NCI-H524 treated with DMSO at 0.1 percent for 48 hours (cell line): Measurements from ENCODE around the gene SETDB2.

ENCODE experiments used
- DNase-seq: peaks from one replicate; lab custom pipeline; 2025; lab: John Stamatoyannopoulos, UW

The SETDB2 gene

DNA sequence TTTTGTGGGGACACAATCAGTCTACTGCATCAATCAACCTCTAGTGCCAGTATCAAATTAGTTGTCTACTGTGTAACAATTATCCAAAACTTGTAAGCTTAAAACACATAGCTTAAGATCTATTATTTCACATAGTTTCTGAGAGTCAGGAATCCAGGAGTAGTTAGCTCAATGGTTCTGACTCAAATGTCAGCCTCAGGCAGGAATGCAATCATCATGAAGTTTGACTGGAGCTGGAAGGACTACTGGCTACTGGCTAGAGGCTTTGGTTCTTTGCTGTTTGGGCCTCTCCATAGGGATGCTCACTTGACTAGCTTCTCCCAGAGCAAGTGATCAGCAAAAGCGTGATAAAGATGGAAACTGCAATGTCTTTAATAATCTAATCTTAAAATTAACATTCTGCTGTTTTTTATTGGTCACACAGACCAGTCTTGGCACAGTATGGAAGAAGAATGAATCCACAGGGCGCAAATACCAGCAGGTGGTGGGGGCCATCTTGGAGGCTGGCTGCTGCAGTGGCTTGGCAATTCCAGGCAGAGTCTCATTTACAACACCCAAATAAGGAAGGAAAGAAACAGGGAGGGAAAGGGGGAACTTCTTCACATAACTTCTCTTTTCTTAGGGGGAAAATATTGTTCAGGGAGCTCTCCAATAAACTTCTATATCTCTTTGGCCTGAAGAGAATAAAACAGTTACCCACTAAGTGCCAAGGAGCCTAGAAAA is 15.9 kb upstream of the SETDB2 start:
- no peak for DNase-seq

DNA sequence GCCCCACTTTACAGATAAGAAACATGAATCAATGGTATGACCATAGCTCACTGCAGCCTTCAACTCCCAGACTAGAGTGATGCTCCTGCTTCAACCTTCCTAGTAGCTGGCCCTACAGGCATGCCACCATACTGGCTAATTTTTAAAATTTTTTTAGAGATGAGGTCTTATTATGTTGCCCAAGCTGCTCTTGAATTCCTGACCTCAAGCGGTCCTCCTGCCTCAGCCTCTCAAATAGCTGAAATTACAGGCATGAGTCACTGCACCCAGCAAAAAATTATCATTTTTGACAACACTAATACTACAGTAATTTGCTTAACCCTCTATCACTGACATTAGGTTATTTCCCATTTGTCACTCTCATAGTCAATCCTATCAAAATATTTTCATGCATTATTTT is 15.0 kb upstream of the SETDB2 start:
- DNase-seq = no peak

GRCh38 chr13:49435992-49436391 is 8.1 kb upstream of the SETDB2 start:
- DNase-seq = no peak

DNA sequence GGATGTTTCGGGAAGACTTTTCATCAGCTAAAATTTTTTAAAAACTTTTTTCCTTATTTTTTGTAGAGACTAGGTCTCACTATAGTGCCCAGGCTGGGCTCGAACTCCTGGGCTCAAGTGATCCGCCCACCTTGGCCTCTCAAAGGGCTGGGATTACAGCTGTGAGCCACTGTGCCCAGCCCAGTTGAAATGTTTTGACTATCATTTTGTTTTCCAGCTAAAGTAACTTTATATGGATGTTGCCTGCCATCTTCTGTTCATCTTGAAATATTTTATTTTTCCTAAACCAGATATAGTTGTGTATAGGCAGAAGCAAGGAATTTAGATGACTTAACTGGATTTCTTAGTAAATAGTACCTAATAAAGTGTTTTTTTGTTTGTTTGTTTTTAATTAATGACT is 7.2 kb upstream of the SETDB2 start:
- DNase-seq = no peak

GRCh38 chr13:49437705-49438104 is 6.4 kb upstream of the SETDB2 start:
- no peak for DNase-seq

DNA sequence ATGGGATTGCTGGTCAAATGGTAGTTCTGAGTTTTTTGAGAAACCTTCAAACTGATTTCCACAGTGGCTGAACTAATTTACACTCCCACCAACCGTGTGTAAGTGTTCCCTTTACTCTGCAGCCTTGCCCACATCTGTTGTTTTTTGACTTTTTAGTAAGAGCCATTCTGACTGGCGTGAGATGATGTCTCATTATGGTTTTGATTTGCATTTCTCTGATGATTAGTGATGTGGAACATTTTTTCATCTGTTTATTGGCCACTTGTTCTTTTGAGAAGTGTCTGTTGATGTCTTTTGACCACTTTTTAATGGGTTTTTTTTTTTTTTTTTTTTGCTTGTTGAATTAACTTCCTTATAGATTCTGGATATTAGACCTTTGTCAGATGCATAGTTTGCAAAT is 4.5 kb upstream of the SETDB2 start:
- peak; percentile 34 for DNase-seq

DNA sequence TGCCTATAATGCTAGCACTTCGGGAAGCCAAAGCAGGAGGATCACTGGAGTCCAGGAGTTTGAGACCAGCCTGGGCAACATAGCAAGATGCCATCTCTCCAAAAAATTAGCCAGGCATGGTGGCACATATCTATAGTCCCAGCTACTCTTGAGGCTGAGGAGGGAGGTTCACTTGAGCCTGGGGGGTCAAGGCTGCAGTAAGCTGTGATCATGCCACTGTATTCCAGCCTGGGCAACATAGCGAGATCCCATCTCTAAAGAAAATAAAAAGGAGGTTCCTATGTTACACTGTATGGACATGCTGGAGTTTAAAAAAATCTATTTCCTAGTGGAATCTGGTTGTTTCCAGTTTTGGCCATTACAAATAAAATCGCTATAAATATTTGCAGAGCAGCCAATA is 2.8 kb upstream of the SETDB2 start:
- no peak for DNase-seq

- no peak for DNase-seq
Measured at GRCh38 chr13:49441846-49442245, 2.2 kb upstream of the SETDB2 start.

DNA sequence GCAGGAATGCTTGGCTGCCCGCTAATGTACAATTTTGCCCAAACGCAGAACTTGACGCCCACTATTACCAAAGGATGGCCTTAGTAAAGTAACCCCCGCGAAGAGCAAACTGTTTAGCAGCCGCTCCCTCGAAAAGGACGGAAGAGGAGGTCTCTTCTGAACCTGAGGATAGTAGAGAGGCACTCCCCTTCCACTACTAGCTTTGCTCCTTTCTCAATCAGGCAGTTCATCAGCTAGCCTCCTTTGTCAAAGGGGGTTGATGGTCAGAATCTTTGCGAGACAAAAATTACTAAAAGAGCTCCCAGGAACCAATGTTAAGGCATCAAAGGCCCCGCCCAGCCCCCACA is 744 bp upstream of the SETDB2 start:
- no peak for DNase-seq

- DNase-seq = no peak
Measured at GRCh38 chr13:49444524-49445395, 686 bp downstream of the SETDB2 start.

DNA sequence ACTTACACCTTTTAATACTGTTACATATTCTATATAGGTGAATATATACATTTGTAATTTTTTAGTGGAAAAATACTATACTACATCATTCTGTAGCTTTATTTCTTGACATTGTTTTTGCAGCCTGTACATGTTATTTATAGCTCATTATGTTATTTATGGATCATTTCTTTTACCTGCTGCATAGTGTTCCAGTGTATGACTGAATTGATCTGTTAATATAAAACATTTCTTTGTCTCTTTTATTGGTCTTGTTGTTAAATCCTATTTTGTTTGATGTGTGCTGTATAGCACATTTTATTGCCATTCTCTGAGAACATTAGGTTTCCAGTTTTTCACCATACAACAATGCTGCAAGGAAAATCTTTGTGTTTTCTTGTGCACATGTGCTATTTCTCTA is 2.4 kb downstream of the SETDB2 start:
- no peak for DNase-seq

DNA sequence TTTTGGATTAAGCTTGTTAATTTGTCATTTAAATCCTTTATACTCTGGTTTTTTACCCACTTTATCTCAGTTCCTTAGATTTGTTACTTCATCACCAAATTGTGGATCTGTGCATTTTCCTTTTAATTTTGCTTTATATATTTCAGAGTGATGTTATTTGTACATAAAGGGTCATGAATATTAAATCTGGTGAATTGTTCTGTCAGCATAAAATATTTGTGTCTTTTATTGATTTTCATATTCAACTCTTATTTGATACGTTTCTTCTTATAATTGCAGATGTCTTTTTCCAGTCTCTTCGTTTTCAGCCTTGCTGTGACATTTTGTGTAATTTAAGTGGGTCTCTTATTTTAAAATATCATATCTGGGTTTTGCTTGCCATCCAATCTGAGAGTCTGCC is 4.7 kb downstream of the SETDB2 start:
- no peak for DNase-seq

DNA sequence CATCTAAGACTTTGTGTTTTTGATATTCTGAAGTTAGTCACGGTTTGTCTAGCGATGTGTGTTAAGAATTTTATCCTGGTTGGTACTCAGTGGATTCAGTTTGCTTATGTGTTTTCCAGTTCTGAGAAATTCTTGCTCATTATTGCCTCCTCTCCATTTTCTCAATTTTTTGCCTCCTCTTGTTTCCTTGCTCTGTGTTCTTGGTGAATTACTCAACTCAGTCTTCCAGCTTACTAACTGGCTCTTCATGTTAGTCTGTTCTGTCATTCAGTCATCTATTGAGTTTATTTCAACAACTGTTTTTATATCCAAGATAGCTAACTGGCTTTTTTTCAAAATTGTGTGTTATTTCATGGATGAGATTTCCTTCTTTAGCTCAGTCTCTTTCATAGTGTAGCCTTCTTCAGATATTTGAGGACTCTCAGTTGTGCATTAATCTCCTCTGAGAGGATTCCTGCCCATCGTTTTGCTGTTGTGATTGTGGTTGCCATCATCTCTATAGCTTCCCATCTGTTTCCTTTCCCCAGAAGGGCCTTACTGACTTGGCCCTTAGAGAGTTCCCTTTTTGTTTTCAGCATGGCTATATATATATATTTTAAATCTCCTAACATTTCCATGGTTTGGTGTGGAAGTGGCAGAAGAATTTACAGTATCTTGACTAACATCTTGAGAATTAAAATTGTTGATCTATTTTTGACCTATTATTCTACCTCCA is 6.2 kb downstream of the SETDB2 start:
- peak; percentile 32 for DNase-seq

- no peak for DNase-seq
Measured at GRCh38 chr13:49452725-49453457, 8.8 kb downstream of the SETDB2 start.

DNA sequence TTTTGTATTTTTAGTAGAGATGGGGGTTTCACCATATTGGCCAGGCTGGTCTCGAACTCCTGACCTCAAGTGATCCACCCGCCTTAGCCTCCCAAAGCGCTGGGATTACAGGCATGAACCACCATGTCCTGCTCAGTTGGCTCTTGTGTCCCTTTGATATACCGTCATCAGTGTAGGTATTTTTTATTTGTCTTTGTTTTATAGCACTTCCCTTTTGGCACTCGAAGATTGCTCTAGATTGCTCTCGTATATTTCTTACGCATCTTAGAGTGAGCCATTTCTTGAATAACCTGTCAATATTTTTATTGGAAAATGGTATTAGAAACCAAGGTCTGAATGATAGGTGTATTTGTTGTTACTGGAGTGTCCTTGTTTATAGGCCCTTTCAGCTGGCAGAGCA is 9.4 kb downstream of the SETDB2 start:
- DNase-seq = no peak

- DNase-seq = no peak
Measured at GRCh38 chr13:49454388-49455006, 10.4 kb downstream of the SETDB2 start.

DNA sequence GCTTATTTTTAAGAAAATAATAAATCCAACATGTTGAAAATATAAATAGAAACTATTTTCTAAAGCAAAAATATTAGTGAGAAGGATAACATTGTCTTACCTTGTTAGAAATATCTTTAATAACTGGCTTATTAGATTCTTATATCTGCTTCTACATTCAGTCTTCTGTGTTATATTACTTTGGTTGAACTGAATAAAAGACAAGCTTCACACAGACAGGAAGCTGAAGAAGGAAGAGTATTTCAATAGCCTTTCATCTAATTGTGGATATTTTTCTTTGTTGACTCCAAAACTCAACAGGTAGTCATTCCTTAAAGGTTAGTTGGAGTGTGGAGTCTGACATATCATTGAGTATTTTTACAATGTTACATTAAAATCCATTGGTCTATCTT is 10.9 kb downstream of the SETDB2 start:
- DNase-seq = no peak

DNA sequence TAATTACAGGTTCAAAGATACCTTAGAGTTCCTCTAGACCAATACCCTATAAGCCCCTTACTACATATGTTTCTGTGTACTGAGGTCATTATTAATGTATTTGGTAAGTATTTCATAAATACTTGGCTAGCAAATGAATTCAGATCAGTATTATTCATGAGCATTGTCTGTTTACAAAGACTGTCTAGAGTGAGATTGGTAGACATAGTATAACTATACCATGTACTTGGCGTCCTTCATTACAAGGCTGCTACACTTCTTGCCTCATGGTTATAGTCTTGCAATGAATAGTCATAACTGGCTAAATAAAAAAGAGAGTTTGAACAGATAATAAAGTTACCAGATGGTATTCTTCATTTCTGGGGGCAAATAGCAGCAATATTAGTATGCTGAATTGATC is 12.1 kb downstream of the SETDB2 start:
- no peak for DNase-seq

GRCh38 chr13:49457221-49457620 is 13.1 kb downstream of the SETDB2 start:
- no peak for DNase-seq

DNA sequence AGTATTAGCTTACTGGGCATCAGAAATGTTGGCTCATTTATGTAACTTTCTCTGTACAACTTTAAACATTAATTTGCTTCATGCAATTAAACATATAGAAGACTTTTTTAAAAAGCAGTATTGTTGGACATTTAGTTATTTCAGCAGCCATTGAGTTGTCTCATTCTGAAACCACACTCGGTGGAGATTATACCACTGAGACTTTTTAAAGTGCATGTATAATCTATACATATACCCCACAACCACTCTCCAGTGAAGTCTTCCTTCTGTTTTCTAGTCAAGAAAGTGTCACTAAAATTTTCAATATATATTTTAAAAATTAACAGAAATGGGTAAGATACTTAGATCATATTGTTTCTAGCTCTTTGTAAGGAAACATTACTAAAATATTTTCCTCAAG is 15.5 kb downstream of the SETDB2 start:
- no peak for DNase-seq

DNA sequence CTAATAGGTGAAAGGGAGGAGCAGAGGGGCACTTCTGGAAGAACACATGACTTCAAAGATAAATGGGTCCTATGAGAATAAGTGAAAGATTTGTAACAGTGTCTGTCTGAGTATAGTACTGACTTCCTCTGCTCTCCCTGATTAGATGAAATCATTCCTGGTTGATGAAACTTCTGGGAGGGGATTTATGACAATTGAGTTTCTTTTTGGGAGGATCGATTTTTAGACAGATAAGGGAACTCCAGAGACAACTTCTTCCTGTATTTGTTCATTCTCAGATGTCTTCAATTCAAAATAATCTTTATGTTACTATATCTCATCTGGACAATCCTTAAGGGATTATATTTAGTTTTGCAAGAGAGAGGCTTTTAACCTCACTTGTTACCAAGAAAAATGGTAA is 20.0 kb downstream of the SETDB2 start:
- no peak for DNase-seq
